HepG2 (cell line): ENCODE results near the gene RAB42. TPM values are rescaled to one million over a fixed set of nuclear protein-coding genes. Genes with fewer than 3 reads are reported as not detected.

Experiments used
- ATF7 ChIP-seq, 2 experiments: fragments of 450-650 bp in 1 of 2; sonication (generic) in 1 of 2; formaldehyde crosslinking in 1 of 2; IDR thresholded peaks; 2 replicates each; pipeline versions ENCODE4 v1.4.0 to v1.6.1; 2016 to 2020; ENCODE audit warnings: antibody characterized with exemption in 1 of 2, mild to moderate bottlenecking in 1 of 2, missing genetic modification reagents in 1 of 2
- CCDC6 ChIP-seq: sonication (generic); formaldehyde crosslinking; IDR thresholded peaks from 2 replicates; pipeline ENCODE4 v1.8.1; 2022; ENCODE audit warnings: mild to moderate bottlenecking, missing genetic modification reagents, moderate library complexity
- GLI4 ChIP-seq: sonication (generic); formaldehyde crosslinking; IDR thresholded peaks from 2 replicates; pipeline ENCODE4 v1.5.1; 2020; ENCODE audit warnings: missing genetic modification reagents, mild to moderate bottlenecking, moderate library complexity, borderline replicate concordance
- MED1 ChIP-seq: sonication (generic); formaldehyde crosslinking; IDR thresholded peaks from 2 replicates; pipeline ENCODE4 v1.4.0; 2020; ENCODE audit warnings: missing genetic modification reagents
- NFIB ChIP-seq: sonication (generic); formaldehyde crosslinking; IDR thresholded peaks from 2 replicates; pipeline ENCODE4 v1.9.0; 2021; ENCODE audit warnings: missing genetic modification reagents, mild to moderate bottlenecking, borderline replicate concordance
- NFRKB ChIP-seq: fragments of 450-650 bp; IDR thresholded peaks from 2 replicates; pipeline ENCODE4 v1.6.1; 2017
- SNAI1 ChIP-seq: sonication (generic); formaldehyde crosslinking; IDR thresholded peaks from 2 replicates; pipeline ENCODE4 v1.5.0; 2020; ENCODE audit warnings: mild to moderate bottlenecking, missing genetic modification reagents, borderline replicate concordance
- SRF ChIP-seq: IDR thresholded peaks from 2 replicates; pipeline ENCODE4 v1.6.1; 2011; ENCODE audit warnings: mild to moderate bottlenecking, low read depth, low read length, moderate library complexity
- ZNF562 ChIP-seq: sonication (generic); formaldehyde crosslinking; IDR thresholded peaks from 2 replicates; pipeline ENCODE4 v1.8.0; 2022; ENCODE audit warnings: missing genetic modification reagents, borderline replicate concordance
- ZNF569 ChIP-seq: sonication (generic); formaldehyde crosslinking; IDR thresholded peaks from 2 replicates; pipeline ENCODE4 v1.5.0; 2020; ENCODE audit warnings: mild to moderate bottlenecking, missing genetic modification reagents, moderate library complexity, borderline replicate concordance
- polyA plus RNA-seq, 8 experiments: library from polyadenylated mRNA; depleted of rRNA in 3 of 8; stranded (reverse) in 7 of 8; unstranded in 1 of 8; fragments of >200 nt; fragmentation: Illumina TruSeq in 4 of 8; extraction: Trizol in 4 of 8; gene quantifications; 2 replicates each; pipeline versions ENCODE4 v1.2.1 to v1.2.3, GENCODE V29; 2011 to 2016; ENCODE audit warnings: low read depth in 4 of 8, missing spikeins in 1 of 8, mixed read lengths in 1 of 8; ENCODE audit not compliant: insufficient read depth in 1 of 8
- total RNA-seq, 5 experiments: library from RNA; depleted of rRNA; stranded (reverse); fragments of >200 nt; fragmentation: Illumina TruSeq; extraction: Trizol; gene quantifications; 2 replicates each; pipeline ENCODE4 v1.2.3, GENCODE V29; 2016; ENCODE audit warnings: low read depth in 1 of 5
- TF ChIP-seq, protein P1 (sequence below): sonication (generic); formaldehyde crosslinking; IDR thresholded peaks from 2 replicates; pipeline ENCODE4 v1.4.0; 2020; ENCODE audit warnings: missing genetic modification reagents, low read depth, mild to moderate bottlenecking, borderline replicate concordance
- TF ChIP-seq, protein P2 (sequence below): sonication (generic); formaldehyde crosslinking; IDR thresholded peaks from 2 replicates; pipeline ENCODE4 v1.4.0; 2020; ENCODE audit warnings: missing genetic modification reagents
- TF ChIP-seq, protein P3 (sequence below): sonication (generic); formaldehyde crosslinking; IDR thresholded peaks from one replicate; pipeline ENCODE4 v1.5.1; 2020; ENCODE audit warnings: mild to moderate bottlenecking, missing genetic modification reagents; ENCODE audit errors: not compliant biosample characterization

RAB42 gene
- total and polyA plus RNA-seq, 2 of the 13 experiments (the other 11 are each of a cell fraction or from before 2014, with no cell fraction given): 10.4 to 166 TPM

DNA sequence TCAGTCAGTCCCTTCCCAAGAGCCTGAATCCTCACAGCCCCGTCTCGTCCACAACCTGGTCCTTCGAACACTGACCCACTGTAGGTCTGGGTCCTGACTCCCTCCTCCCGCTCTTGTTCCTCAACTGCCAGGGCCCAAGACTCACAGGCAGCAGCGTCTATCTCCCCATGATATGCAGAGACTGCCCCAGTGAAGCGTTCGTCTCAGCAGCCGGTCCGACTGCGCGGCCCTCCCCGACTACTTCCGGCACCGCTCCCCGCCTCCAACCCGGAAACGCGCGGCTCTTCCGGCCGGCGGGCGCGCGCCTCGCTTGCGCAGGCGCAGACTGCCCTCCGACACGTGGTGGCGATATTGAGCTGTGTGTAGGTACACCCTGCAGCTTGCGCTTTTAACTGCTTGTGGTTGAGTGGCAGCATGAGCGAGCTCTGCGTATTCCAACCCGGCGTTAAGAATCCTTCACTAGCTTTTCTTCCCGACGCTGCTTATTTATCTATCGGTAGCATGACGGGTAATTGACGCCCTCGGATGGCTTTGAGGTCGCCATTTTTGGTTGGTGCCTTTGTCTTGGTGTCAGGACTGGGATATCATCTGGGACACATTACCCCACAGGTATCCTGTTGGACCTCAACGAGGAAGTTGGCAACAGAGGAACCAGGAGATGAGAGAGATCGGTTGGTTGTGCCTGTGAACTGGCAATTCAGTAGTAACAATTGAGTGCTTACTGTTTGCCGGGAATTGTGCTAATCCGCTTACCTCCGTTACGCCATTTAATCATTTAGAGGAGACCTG lies 51.0 kb downstream of the RAB42 start, which contains the start of gene TAF12 (continued):
- TF ChIP-seq SNAI1 (CRISPR knock-in tag) (no peak), SRF (no peak), ZNF569 (no peak; the same call in 1 of the 2 replicates), NFRKB (no peak), GLI4 (no peak; the same call in 1 of the 2 replicates), ATF7 (IDR thresholded peaks at IDR 0.05) (no peak), ATF7 (CRISPR knock-in tag; IDR thresholded peaks at IDR 0.05) (peak; percentile 77; the same call in 1 of the 2 replicates), CCDC6 (CRISPR knock-in tag) (peak; percentile 67), ZNF562 (CRISPR knock-in tag) (peak; percentile 62; the same call in 1 of the 2 replicates), NFIB (no peak), MED1 (CRISPR knock-in tag) (peak; percentile 93)
- TF ChIP-seq, protein P1, sequence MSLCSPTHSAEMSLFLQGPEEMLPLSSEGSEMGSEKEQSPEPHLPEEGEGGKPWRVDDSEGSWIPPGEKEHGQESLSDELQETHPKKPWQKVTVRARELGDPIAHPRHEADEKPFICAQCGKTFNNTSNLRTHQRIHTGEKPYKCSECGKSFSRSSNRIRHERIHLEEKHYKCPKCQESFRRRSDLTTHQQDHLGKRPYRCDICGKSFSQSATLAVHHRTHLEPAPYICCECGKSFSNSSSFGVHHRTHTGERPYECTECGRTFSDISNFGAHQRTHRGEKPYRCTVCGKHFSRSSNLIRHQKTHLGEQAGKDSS (CRISPR knock-in tag): no peak; the same call in 1 of the 2 replicates
- TF ChIP-seq, protein P2, sequence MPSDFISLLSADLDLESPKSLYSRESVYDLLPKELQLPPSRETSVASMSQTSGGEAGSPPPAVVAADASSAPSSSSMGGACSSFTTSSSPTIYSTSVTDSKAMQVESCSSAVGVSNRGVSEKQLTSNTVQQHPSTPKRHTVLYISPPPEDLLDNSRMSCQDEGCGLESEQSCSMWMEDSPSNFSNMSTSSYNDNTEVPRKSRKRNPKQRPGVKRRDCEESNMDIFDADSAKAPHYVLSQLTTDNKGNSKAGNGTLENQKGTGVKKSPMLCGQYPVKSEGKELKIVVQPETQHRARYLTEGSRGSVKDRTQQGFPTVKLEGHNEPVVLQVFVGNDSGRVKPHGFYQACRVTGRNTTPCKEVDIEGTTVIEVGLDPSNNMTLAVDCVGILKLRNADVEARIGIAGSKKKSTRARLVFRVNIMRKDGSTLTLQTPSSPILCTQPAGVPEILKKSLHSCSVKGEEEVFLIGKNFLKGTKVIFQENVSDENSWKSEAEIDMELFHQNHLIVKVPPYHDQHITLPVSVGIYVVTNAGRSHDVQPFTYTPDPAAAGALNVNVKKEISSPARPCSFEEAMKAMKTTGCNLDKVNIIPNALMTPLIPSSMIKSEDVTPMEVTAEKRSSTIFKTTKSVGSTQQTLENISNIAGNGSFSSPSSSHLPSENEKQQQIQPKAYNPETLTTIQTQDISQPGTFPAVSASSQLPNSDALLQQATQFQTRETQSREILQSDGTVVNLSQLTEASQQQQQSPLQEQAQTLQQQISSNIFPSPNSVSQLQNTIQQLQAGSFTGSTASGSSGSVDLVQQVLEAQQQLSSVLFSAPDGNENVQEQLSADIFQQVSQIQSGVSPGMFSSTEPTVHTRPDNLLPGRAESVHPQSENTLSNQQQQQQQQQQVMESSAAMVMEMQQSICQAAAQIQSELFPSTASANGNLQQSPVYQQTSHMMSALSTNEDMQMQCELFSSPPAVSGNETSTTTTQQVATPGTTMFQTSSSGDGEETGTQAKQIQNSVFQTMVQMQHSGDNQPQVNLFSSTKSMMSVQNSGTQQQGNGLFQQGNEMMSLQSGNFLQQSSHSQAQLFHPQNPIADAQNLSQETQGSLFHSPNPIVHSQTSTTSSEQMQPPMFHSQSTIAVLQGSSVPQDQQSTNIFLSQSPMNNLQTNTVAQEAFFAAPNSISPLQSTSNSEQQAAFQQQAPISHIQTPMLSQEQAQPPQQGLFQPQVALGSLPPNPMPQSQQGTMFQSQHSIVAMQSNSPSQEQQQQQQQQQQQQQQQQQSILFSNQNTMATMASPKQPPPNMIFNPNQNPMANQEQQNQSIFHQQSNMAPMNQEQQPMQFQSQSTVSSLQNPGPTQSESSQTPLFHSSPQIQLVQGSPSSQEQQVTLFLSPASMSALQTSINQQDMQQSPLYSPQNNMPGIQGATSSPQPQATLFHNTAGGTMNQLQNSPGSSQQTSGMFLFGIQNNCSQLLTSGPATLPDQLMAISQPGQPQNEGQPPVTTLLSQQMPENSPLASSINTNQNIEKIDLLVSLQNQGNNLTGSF (CRISPR knock-in tag): 0 out of 2 replicates have a peak, but pooled peaks have one; percentile 43
- TF ChIP-seq, protein P3, sequence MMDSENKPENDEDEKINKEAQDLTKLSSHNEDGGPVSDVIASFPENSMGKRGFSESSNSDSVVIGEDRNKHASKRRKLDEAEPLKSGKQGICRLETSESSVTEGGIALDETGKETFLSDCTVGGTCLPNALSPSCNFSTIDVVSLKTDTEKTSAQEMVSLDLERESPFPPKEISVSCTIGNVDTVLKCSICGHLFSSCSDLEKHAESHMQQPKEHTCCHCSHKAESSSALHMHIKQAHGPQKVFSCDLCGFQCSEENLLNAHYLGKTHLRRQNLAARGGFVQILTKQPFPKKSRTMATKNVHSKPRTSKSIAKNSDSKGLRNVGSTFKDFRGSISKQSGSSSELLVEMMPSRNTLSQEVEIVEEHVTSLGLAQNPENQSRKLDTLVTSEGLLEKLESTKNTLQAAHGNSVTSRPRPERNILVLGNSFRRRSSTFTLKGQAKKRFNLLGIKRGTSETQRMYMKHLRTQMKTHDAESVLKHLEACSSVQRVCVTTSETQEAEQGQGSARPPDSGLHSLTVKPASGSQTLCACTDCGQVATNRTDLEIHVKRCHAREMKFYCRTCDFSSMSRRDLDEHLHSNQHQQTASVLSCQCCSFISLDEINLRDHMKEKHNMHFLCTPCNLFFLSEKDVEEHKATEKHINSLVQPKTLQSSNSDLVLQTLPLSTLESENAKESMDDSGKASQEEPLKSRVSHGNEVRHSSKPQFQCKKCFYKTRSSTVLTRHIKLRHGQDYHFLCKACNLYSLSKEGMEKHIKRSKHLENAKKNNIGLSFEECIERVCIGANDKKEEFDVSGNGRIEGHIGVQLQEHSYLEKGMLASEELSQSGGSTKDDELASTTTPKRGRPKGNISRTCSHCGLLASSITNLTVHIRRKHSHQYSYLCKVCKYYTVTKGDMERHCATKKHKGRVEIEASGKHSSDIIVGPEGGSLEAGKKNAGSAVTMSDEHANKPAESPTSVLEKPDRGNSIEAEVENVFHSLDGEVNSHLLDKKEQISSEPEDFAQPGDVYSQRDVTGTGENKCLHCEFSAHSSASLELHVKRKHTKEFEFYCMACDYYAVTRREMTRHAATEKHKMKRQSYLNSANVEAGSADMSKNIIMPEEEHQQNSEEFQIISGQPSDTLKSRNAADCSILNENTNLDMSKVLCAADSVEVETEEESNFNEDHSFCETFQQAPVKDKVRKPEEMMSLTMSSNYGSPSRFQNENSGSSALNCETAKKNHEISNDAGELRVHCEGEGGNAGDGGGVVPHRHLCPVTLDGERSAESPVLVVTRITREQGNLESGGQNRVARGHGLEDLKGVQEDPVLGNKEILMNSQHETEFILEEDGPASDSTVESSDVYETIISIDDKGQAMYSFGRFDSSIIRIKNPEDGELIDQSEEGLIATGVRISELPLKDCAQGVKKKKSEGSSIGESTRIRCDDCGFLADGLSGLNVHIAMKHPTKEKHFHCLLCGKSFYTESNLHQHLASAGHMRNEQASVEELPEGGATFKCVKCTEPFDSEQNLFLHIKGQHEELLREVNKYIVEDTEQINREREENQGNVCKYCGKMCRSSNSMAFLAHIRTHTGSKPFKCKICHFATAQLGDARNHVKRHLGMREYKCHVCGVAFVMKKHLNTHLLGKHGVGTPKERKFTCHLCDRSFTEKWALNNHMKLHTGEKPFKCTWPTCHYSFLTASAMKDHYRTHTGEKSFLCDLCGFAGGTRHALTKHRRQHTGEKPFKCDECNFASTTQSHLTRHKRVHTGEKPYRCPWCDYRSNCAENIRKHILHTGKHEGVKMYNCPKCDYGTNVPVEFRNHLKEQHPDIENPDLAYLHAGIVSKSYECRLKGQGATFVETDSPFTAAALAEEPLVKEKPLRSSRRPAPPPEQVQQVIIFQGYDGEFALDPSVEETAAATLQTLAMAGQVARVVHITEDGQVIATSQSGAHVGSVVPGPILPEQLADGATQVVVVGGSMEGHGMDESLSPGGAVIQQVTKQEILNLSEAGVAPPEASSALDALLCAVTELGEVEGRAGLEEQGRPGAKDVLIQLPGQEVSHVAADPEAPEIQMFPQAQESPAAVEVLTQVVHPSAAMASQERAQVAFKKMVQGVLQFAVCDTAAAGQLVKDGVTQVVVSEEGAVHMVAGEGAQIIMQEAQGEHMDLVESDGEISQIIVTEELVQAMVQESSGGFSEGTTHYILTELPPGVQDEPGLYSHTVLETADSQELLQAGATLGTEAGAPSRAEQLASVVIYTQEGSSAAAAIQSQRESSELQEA: peak; percentile 87
